Measurements from ENCODE around the gene WNK4.
"Not testable (repeated sequence)": the region's sequence is repeated elsewhere in the genome, so short reads cannot be mapped to it uniquely, and the experiment has no call there.

The WNK4 gene

GRCh38 chr17:42779936-42780850, at the start of gene WNK4:
Gene WNK4 (plus strand): TSS chr17:42780610. CDS start chr17:42780699, 89 bp downstream.
- no peak for DNase-seq

GRCh38 chr17:42740699-42741098, 39.7 kb upstream of the WNK4 start:
- no peak for DNase-seq

GRCh38 chr17:42742916-42743315, 37.5 kb upstream of the WNK4 start:
- DNase-seq: not testable (repeated sequence)

- peak; percentile 59 for DNase-seq
Measured at GRCh38 chr17:42743595-42744282, 36.7 kb upstream of the WNK4 start.

GRCh38 chr17:42744283-42744805, 36.1 kb upstream of the WNK4 start:
- DNase-seq: peak; percentile 78

GRCh38 chr17:42744806-42745617, 35.4 kb upstream of the WNK4 start, which contains the start of gene EZH1:
Gene EZH1 (minus strand): TSS chr17:42745040. CDS start chr17:42728941, 16,099 bp downstream.
- peak; percentile 95 for DNase-seq

- no peak for DNase-seq
Measured at GRCh38 chr17:42748202-42748907, 32.1 kb upstream of the WNK4 start.

GRCh38 chr17:42748908-42749798, 31.3 kb upstream of the WNK4 start:
- no peak for DNase-seq

GRCh38 chr17:42750739-42751344, 29.6 kb upstream of the WNK4 start:
- DNase-seq: peak; percentile 87

- DNase-seq: peak; percentile 28
Measured at GRCh38 chr17:42751628-42752027, 28.8 kb upstream of the WNK4 start.

GRCh38 chr17:42754782-42755181, 25.6 kb upstream of the WNK4 start:
- DNase-seq: no peak

GRCh38 chr17:42759982-42760651, 20.3 kb upstream of the WNK4 start:
- no peak for DNase-seq

- DNase-seq: no peak
Measured at GRCh38 chr17:42760652-42761581, 19.5 kb upstream of the WNK4 start, which contains the start of gene RAMP2. Gene RAMP2 (plus strand): TSS chr17:42761227. CDS start chr17:42761262, 35 bp downstream.

- DNase-seq: no peak
Measured at GRCh38 chr17:42761638-42762037, 18.8 kb upstream of the WNK4 start.

- DNase-seq: no peak
Measured at GRCh38 chr17:42766124-42766523, 14.3 kb upstream of the WNK4 start.

GRCh38 chr17:42767512-42767911, 12.9 kb upstream of the WNK4 start:
- no peak for DNase-seq

- not testable (repeated sequence) for DNase-seq
Measured at GRCh38 chr17:42768006-42768405, 12.4 kb upstream of the WNK4 start.

GRCh38 chr17:42769964-42770363, 10.4 kb upstream of the WNK4 start:
- DNase-seq: not testable (repeated sequence)

GRCh38 chr17:42772945-42773289, 7.5 kb upstream of the WNK4 start:
- no peak for DNase-seq
